ENCODE results near the gene AASS.

AASS gene

GRCh38 chr7:122059542-122059941, 84.5 kb downstream of the AASS start:
- Histone ChIP-seq H3K9me3 (ENCODE audit: insufficient read depth, low read length) (no peaks in the 10 kb centered on the region), H3K27me3 (ENCODE audit: low read length) (no peaks in the 10 kb centered on the region)
- TF ChIP-seq EZH2phosphoT487 (conservative IDR thresholded peaks at IDR 0.05; ENCODE audit: low read length) (no peak), CTCF (IDR thresholded peaks at IDR 0.05; ENCODE audit: insufficient read depth, low read length, poor library complexity, severe bottlenecking) (no peak)

GRCh38 chr7:122056977-122057376, 87.1 kb downstream of the AASS start:
- Histone ChIP-seq H3K9ac (ENCODE audit: low read length) (no peak overlapping the region), H3K9me2 (replicated peaks; ENCODE audit: insufficient read depth, low read length) (no peaks in the 10 kb centered on the region), H3F3A (ENCODE audit: insufficient read depth) (no peaks in the 10 kb centered on the region), H3K27ac (ENCODE audit: low read depth, low read length) (no peak overlapping the region), H4K20me1 (ENCODE audit: low read depth, low read length) (no peaks in the 10 kb centered on the region), H3K4me3 (ENCODE audit: insufficient read depth, low read length, poor library complexity, severe bottlenecking) (no peak overlapping the region), H3K27me3 (ENCODE audit: low read length) (no peaks in the 10 kb centered on the region), H3K79me2 (ENCODE audit: insufficient read depth, low read length) (no peaks in the 10 kb centered on the region), H3K36me3 (ENCODE audit: low read length) (no peaks in the 10 kb centered on the region), H2AFZ (ENCODE audit: low read depth, low read length, severe bottlenecking) (no peak overlapping the region), H3K4me2 (ENCODE audit: low read depth, low read length, poor library complexity, severe bottlenecking) (no peak overlapping the region), H3K9me3 (ENCODE audit: insufficient read depth, low read length) (no peaks in the 10 kb centered on the region)
- TF ChIP-seq CTCF (IDR thresholded peaks at IDR 0.05; ENCODE audit: insufficient read depth, low read length, poor library complexity, severe bottlenecking), result no peak
- TF ChIP-seq EZH2phosphoT487 (conservative IDR thresholded peaks at IDR 0.05; ENCODE audit: low read length), result no peak

More at GRCh38 chr7:122059542-122059941, 84.5 kb downstream of the AASS start:
- Histone ChIP-seq H3F3A (ENCODE audit: insufficient read depth) (no peaks in the 10 kb centered on the region), H3K79me2 (ENCODE audit: insufficient read depth, low read length) (no peaks in the 10 kb centered on the region), H2AFZ (ENCODE audit: low read depth, low read length, severe bottlenecking) (no peak overlapping the region), H3K9me2 (replicated peaks; ENCODE audit: insufficient read depth, low read length) (no peaks in the 10 kb centered on the region), H3K4me2 (ENCODE audit: low read depth, low read length, poor library complexity, severe bottlenecking) (no peak overlapping the region), H3K27ac (ENCODE audit: low read depth, low read length) (no peak overlapping the region), H3K4me3 (ENCODE audit: insufficient read depth, low read length, poor library complexity, severe bottlenecking) (no peak overlapping the region), H3K9ac (ENCODE audit: low read length) (no peak overlapping the region), H4K20me1 (ENCODE audit: low read depth, low read length) (no peaks in the 10 kb centered on the region), H3K36me3 (ENCODE audit: low read length) (no peaks in the 10 kb centered on the region)

- TF ChIP-seq CTCF (IDR thresholded peaks at IDR 0.05; ENCODE audit: insufficient read depth, low read length, poor library complexity, severe bottlenecking), result no peak
- no peak for TF ChIP-seq EZH2phosphoT487 (conservative IDR thresholded peaks at IDR 0.05; ENCODE audit: low read length)
- Histone ChIP-seq H3K27ac (ENCODE audit: low read depth, low read length) (no peak overlapping the region), H3K27me3 (ENCODE audit: low read length) (no peaks in the 10 kb centered on the region), H2AFZ (ENCODE audit: low read depth, low read length, severe bottlenecking) (no peak overlapping the region), H3K9me2 (replicated peaks; ENCODE audit: insufficient read depth, low read length) (no peaks in the 10 kb centered on the region), H3K9me3 (ENCODE audit: insufficient read depth, low read length) (no peaks in the 10 kb centered on the region), H3K79me2 (ENCODE audit: insufficient read depth, low read length) (no peaks in the 10 kb centered on the region), H3K4me2 (ENCODE audit: low read depth, low read length, poor library complexity, severe bottlenecking) (no peak overlapping the region), H3K4me3 (ENCODE audit: insufficient read depth, low read length, poor library complexity, severe bottlenecking) (no peak overlapping the region), H3K36me3 (ENCODE audit: low read length) (no peaks in the 10 kb centered on the region), H3K9ac (ENCODE audit: low read length) (no peak overlapping the region), H4K20me1 (ENCODE audit: low read depth, low read length) (no peaks in the 10 kb centered on the region), H3F3A (ENCODE audit: insufficient read depth) (no peaks in the 10 kb centered on the region)
Observed at GRCh38 chr7:122055073-122055472, 89.0 kb downstream of the AASS start.

Data from SU-DHL-6 (cell line).